Right ventricle myocardium superior (tissue), 1 donor: Measurements from ENCODE around the gene KIF1C. TPM values are rescaled to one million over a fixed set of nuclear protein-coding genes. Genes with fewer than 3 reads are reported as not detected.

Experiments used
- ATAC-seq: fragments of 200-7000 bp; cut with Tn5 transposase; one replicate; pipeline ENCODE4 v1.9.1; 2020; ENCODE audit warnings: mild to moderate bottlenecking; ENCODE audit not compliant: poor library complexity
- DNase-seq: peaks from one replicate; pipeline ENCODE4 v3.0.0-alpha.2; 2020
- intact Hi-C: fragments of 100-400 bp; cut with DNase I; formaldehyde crosslinking; loops from one replicate; pipeline ENCODE4 v1.11.2; 2022
- total RNA-seq: library from RNA; stranded (reverse); fragmentation: NEBNext Ultra II Directional; extraction: Animal tissue kit (Norgen Biotek cat#: 25700); gene quantifications from one replicate; pipeline ENCODE4 v1.2.1, GENCODE V29; 2021
- donor health status: DM: no; HTN: yes; CAD: no; lungs with severe emphysema.

Gene KIF1C
- total RNA-seq, 1 donor from 2014 or later = 720 TPM

DNA sequence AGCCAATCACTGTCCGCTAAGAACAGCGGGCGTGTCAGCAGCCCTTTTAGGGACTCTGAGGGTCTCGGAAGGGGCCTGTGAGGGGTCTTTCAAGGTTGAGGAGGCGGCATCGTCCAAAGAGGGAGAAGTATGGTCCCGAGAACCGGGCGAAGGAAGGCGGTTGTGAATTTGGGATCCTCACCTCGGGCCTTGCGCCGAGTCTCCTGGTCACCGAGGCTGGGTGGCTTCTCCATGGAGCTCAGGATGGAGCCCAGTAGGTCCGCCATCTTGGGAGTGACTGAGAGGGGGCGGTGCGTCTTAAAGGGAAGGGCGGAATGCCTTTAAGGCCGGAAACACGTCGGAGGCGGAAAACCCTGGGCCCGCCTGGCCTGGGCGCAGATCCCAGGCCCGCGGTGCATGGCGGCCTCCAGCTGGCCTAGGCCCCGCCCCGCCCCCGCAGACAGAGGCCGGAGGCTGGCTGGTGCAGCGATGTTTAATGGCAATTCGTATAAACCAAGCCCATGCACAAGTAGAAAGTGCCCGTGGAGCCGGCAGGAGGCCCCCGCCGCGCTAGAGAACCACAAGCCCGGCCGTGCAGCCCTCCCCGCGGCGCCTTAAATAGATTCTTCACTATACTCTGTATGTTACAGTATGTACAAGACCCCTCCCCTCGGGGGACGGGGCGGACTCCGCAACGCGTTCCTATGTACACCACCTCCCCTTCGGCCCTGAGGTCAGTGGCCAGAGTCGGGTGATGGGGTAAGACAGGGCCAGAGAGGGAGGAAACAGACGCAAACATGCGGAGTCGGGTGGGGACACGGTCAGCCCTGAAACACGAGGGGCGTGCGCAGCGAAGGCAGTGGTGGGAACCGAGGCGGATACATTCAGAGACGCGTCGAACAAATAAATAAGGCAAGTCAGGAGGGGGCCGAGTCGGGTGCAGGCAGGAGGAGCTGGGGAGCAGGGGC is 29.9 kb upstream of the KIF1C start, which contains the start of gene SPAG7:
Gene SPAG7 (minus strand): TSS at position 279 of the 947 bp plus-strand sequence. CDS start 13 bp downstream, at position 266.
- ATAC-seq (peak; percentile 84), DNase-seq (peak; percentile 96)
- intact Hi-C loops = loop anchor here (2.0 kb wide), 1 partner anchor 17 kb away; the partner anchor contains the start of gene ENO3

DNA sequence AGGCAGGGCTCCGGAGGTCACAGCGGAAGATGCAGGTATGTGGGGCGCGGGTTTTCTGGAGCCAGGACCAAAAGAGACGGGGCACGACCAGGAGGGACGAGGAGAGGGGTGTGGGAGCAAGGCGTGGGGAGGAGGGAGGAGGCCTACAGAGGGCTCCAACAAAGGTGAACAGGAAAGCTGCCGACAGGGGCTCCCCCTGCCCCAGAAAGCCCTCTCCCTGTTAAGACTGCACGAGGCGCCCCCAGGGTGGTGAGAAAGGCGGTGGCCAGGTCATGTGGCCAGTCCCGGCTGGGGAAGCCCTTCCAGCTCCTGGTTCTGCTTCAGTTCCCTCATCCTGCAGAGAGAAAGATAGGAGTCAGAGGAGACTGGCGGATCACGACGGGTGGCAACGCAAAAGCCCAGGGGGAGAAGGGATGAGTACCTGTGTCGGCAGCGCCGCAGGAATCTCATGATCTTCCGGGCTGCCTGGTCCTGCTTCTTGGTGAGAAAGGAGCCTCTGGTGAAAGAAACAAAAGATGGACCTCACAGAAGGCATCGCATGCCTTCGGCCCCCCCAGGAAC is 29.2 kb upstream of the KIF1C start:
- ATAC-seq = no peak
- no peak for DNase-seq
- intact Hi-C loops = no loop called here

DNA sequence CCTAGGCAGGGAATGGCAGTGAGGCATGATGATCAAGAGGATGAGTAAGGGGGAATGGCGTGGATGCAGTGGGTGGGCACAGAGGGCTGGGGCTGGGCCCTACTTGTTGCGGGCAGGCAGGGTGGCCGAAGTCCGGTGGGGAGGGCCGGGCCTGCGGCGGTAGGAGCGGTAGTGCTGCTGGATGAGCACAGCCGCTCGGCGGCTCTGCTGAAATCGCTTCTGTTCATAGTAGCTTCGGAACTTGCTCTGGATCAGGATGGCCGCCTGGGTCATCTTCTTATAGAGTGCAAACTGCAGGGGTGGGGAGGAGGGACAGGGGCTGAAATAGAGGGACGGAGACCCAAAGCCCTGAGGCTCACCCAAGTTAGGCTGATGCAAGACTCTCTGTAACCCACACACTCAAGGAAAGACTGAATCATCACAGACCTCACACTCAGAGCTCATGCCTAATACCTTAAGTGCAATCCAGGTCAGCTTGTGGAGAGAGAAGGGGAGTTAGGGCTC is 28.7 kb upstream of the KIF1C start:
- ATAC-seq (no peak), DNase-seq (no peak)
- intact Hi-C loops = no loop called here

DNA sequence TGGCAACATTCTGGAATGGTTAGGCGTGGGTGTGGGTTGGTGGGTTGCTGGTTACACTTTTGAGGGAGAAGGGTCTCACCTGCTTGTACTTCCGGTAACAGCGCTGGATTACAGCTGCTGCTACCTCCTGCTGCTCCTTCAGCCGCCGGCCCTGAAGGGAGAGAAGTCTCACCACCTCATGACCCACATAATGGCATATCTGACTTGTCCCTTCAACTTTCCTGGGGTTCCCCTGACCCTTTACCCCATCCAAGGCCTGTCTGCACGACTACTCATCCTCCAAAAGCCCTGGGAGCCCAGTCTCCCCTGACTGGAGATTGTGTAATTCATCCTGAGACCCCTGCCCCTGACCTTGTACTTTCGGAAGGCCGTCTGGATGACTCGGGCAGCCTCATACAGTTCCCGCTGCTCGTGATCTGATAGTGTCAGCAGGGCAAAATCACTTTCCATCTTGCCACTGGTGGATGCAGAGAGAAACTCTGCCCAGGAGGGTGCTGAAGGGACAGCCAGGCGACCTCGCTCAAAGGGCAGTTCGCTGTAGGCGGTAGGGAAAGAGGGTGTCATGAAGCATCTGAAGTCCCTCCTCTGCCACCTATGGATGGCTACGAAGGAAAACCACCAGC is 28.1 kb upstream of the KIF1C start:
- ATAC-seq (no peak), DNase-seq (no peak)
- intact Hi-C loops = no loop called here

DNA sequence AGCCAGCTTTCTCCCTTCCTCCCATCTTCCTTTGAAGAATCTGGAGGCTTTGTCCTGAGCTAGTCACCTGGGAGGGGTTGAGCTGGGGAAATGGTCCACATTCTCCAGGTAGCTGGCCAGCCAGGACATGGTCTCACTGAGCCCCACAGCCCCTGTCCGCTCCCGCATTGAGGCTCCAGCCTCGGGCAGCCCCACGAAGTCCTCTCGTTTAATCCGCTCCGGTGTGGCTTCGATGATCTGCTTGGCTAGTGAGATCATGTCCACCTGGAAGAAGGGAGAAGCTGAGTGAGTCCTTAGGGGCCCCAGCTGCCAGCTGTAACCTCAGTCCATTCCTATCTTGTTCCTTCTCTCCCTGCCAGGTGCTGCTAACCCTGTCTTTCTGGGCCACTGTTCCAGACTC is 27.5 kb upstream of the KIF1C start:
- ATAC-seq (no peak), DNase-seq (no peak)
- intact Hi-C loops = no loop called here

DNA sequence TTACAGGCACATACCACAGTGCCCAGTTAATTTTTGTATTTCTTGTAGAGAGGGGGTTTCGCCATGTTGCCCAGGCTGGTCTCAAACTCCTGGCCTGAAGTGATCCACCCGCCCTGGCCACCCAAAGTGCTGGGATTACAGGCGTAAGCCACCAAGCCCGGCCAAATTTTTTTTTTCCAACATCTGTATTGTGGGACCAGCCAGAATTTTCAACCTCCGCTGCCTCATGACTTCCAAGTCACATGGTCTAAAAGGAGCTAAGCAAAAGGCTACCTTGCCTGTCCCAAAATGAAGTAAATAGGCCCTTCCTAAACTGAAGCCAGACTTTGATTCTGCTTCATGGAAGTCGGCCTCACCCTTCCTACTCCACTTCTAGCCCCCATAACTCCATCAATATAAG is 25.9 kb upstream of the KIF1C start:
- intact Hi-C loops = no loop called here
- ATAC-seq (no peak), DNase-seq (no peak)

DNA sequence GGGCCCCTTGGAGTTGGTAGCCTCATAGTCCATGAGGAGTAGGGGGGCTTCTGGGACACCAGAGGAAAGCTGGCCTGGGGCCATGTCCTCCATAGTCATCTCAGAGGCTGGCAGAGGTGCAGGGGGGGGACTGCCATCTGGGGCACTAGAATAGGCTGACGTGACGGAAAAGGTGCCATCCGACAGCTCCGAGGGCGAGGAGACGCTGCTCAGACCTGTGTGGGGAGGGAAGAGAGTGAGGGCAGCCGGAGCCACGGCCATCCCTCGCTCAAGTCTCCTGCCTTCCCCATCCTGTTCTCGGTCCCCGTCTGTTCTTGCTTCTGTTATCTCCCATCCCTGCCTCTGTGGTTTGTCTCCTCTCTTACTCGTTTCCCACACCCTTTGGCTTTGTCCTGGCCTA is 25.4 kb upstream of the KIF1C start:
- DNase-seq = no peak
- no peak for ATAC-seq
- intact Hi-C loops = no loop called here

DNA sequence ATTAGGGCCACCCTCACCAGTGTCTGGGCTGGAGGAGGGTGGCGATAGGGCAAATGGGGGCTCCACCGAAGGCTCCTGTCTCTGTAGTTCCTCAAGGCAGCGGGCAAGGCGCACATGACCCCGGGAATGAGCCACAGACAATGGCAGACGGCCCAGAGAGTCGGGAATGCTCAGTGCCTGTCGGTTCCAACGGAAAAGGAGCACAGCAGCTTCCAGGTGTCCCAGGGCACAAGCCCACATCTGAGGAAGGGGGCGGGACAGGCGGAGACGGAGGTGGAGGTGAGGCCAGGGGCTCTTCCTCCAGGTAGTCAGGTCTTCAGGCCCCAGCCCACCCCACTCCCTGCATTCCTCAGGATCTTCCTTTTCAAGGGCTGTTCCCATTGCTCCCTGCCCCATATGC is 25.0 kb upstream of the KIF1C start:
- intact Hi-C loops = no loop called here
- ATAC-seq (no peak), DNase-seq (no peak)

DNA sequence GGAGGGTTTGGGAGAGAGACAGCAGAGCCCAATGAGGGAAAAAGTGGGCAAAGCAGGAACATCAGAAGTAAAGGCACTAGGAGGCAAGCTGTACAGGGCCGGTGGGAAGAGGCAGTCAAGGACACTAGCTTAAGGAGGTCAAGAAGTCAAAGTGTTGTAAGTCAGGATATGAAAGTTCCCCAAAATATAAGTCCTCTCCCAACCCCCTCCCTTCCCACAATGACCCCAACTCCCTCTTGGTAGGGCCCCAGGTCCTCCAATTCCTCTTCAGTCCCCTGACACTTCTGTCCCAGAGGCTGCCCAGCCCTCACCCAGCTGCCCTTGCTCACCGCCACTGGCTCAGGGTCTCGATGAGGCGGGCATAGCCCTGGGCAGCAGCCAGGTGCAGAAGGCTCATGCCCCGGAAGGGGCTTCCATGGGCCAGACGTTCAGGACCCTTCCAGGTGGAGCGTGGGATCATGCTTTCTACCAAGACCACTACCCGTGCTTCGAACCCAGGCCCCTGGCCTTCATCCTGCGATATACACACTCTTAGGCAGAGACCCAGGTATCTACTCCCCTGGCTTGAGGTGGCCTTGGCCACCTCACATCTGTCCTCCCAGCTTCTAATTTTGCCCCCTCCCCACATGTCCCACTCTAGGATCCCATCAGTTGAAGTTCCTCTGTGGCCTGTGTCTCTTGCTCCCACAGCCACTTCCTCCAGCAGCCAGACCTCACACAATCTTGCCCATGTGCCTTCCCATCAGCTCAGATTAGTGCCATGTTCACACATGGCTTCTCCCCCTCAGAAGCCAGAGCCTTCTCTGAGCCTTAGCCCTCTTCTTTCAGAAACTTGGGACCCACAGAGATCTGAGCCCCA is 24.3 kb upstream of the KIF1C start:
- peak; percentile 1 for ATAC-seq
- intact Hi-C loops = no loop called here
- no peak for DNase-seq

DNA sequence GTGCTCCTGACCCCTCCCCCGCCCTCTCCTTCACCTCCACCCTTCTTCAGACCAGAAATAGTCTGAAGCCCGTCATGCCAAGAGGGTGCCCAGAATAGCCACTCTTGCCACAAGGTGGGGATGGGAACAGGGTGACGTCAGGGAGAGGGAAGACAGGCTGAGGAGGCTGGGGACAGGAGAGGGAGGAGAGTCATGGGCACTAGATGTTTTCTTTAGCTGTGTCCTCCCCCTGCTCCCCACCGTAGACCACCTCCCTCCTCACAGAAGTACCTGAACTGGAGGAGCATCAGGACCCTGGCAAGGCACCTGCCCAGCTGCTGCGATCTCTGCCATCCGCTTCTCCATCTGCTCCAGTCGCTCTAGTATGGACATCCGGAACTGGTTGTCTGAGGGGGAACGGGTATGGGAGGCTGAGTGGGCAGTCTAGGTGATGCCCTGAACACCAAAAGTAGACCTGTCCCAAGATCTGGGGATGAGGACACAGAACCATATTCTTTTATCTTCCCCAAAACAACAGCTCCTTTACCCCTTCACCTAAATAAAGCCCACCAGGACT is 23.6 kb upstream of the KIF1C start:
- intact Hi-C loops = no loop called here
- no peak for DNase-seq
- ATAC-seq = peak; percentile 79

DNA sequence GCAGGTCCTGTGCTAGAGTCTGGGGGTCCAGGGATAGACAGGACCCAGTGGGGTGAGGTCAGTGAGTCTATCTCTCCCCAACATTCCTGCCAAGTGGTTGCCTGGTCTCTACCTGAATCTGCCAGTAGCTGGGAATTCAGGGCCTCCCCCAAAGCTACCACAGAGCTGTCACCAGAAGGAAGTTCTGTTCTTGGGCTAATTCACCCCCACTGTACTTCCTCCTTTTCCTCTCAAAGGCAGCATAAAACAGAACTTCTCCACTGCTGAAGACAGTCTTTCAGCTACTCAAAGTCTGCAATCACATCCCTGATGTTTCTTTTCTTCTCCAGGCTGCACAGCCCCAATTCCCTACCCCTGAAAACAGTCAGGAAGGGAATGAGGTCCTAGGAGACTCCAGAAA is 19.0 kb upstream of the KIF1C start:
- ATAC-seq = no peak
- DNase-seq = no peak
- intact Hi-C loops = no loop called here

DNA sequence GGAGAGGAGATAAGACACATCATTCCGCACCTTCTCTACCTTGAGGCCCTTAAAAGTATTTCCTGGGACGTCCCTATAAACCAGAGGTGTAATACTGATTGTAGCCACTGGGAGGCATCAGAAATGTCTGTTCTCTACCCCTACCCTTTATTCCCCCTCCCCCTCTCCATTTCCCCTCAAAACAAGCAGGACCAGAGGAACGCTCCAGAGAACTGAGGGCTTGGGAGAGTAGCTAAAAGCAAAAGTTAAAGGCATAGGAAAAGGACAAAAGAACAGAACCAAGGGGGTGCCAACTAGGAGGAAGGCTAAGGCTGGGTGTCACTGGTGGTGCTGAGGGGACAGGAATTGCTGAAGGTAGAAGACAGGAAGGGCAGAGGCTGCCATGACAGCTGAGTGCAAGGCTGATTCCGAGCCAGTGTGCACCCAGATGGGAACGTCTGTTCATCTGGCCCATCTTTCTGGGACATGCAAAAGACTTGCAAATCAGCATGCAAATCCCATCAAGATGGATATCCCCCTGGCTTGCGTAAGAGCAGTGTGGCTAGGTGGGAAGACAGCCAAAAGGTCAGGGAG is 17.0 kb upstream of the KIF1C start:
- ATAC-seq = peak; percentile 53
- intact Hi-C loops = loop anchor here (5.0 kb wide), 1 partner anchor 73 kb away; no protein-coding TSS in a partner anchor
- no peak for DNase-seq

DNA sequence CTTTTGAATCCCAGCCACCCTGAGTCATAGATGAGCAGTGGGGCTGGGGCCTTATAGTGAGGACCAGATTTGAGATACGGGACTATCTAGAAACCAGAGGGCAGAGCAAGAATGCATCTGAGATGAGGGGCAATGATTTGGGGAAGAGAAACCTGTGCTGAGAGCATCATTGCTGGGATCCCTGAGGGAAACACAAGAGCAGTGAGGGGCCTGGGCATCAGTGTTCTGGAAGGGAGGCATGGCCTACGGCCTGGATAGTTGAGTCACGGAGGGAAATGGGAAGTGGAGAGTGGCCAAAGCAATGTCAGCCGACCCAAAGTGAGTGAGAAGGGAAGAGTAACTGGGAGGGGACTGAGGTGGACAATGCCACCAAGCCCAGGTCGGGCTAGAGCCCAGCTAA is 15.4 kb upstream of the KIF1C start:
- ATAC-seq = no peak
- no peak for DNase-seq
- intact Hi-C loops = loop anchor here (5.0 kb wide), 1 partner anchor 75 kb away; no protein-coding TSS in a partner anchor

DNA sequence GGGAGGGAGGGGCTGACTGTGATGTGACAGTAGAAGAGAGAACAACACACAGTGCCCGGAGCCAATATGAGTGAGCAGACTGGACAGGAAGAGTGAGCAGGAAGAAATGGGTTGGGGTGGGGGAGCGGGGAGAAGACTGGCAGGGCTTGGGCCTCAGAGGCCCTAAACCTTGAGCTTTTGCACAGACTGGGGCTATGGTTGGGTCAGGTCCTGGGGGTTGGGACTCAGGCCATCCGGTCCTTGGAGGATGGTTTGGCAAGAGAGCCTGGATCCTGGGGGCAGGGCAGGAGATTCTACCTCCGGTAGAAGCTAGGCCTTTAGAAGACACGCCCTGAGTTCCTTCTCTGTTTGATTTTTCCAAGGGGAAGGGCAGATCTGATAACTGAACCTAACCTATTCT is 11.3 kb upstream of the KIF1C start:
- no peak for ATAC-seq
- no peak for DNase-seq
- intact Hi-C loops = no loop called here

DNA sequence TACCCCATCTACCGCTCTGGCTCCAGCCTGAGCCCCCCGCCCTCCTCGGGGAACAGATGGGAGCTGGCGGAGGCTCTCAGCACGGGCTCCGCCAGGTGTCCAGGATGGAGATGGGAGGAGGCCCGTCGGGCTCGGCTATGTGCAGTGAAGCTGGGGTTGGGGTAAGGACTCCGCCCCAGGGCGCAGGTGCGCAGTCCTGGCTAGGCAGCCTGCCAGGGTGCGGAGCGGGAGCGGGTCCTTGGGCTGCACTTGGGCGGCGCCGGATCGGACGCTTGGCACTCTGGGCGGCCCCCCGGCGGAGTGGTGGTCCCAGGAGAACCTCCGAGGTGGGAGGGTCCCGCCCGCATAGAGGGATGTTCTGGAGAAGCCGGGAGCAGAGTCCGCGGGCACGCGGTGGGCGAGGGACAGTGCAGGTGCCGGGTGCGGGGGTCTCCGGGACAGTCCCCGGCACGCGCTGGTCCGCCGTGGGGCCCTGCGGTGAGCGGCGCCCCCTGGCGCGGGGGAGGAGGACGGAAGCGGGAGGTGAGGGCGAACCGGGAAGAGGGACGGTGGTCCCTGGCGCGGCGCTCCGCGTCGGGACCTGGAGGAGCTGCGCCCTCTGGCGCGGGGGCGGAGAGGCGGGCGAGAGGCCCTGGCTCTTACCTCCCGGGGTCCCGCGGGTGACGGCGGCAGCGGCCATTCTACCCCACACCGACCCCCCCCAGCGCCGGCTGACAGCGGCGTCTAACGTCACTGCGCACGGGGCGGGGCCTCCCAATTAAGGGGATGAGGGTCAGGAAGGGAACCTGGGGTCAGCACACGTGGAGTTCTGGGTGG is 10.6 kb upstream of the KIF1C start, which contains the start of gene CAMTA2:
Gene CAMTA2 (minus strand): TSS at position 725 of the 816 bp plus-strand sequence. CDS start 1,453 bp downstream, outside the sequence.
- ATAC-seq = peak; percentile 97
- intact Hi-C loops = no loop called here
- peak; percentile 96 for DNase-seq

DNA sequence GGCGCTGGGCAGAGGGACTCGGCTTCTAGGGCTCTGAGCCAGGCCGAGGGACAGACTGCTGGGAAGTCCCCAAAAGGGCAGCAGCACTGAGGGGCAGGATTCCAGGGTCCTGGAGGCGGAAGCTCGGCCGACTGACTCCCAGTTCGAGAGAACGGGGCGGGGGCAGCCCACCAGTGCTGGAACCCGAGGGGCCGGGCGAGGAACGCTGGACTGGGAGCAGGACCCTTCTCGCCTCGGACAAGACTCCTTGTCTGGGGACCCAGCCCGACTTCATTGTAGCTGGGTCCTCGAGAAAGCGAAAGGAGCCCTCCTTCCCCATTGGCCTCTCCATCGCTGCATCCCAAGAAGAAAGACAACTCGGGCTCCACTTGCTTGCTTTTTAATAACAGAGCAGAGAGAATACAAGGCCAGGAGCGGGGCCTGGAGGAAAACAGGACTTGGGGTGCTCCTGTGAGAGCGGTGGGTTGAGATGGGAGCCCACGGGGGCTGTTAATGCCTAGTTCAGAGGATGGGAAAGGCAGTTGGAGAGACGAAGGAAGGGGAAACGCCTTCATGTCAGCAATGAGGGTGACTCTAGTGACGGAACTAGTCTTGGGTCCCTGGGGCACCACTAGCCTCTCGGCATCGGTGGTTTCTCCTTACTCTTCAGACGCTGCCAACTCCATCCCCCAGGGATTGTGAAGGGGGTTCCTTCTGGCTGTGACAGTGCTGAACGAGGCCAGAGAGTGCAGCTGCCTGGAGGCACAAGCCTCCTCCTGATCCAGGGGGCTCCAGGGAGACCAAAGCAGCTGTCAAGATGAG is 9.8 kb upstream of the KIF1C start:
- DNase-seq (peak; percentile 53), ATAC-seq (peak; percentile 17)
- intact Hi-C loops = no loop called here
